T-helper 1 cell treated with Interleukin-12 subunit alpha and Interleukin-12 subunit beta and Interleukin-4 antibody, amounts not matched to agents 30 μg/mL and 1 μg/mL, for 36 hours (primary cell): ENCODE data around the gene TDP2.
"Not testable (repeated sequence)": the region's sequence is repeated elsewhere in the genome, so short reads cannot be mapped to it uniquely, and the experiment has no call there.

Experiments used
- H3K27ac Mint-ChIP-seq: one replicate; pipeline ENCODE4 v1.8.0; 2021; ENCODE audit warnings: mild to moderate bottlenecking, mixed read lengths
- H3K27me3 Mint-ChIP-seq: one replicate; pipeline ENCODE4 v1.8.0; 2021; ENCODE audit warnings: low read depth, mixed read lengths
- H3K36me3 Mint-ChIP-seq: one replicate; pipeline ENCODE4 v1.8.0; 2021; ENCODE audit warnings: low read depth, mixed read lengths
- H3K4me1 Mint-ChIP-seq: one replicate; pipeline ENCODE4 v1.8.0; 2021; ENCODE audit warnings: low read depth, mixed read lengths
- H3K4me3 Mint-ChIP-seq: one replicate; pipeline ENCODE4 v1.8.0; 2021; ENCODE audit warnings: mild to moderate bottlenecking, moderate library complexity, mixed read lengths
- H3K9me3 Mint-ChIP-seq: one replicate; pipeline ENCODE4 v1.8.0; 2021; ENCODE audit warnings: mixed read lengths

The TDP2 gene

DNA sequence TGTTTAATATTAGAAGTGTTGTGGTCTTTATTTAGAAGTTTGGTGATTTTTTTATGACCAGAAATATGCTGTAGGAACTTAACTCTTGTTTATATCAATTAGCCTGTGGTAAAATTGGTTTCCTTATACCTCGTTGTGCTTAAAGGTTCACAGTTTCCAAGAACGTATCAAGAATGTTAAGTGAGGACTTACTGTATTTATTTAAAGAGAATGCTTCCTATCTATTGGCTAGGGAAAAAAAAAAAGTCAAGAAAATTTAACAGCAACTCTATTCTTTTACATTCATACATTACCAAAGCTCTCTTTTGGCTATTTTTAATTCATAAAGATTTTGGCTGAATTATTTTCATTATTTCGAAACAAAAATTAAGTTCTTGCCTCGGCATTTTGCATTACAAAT lies 22.3 kb downstream of the TDP2 start:
- H3K4me3 Mint-ChIP-seq: no peak overlapping the region
- H3K27ac Mint-ChIP-seq: no peak overlapping the region
- no peaks in the 10 kb centered on the region for H3K9me3 Mint-ChIP-seq
- peaks cover 34% of the 10 kb centered on the region for H3K27me3 Mint-ChIP-seq
- H3K4me1 Mint-ChIP-seq: peaks cover 9% of the 10 kb centered on the region
- H3K36me3 Mint-ChIP-seq: no peaks in the 10 kb centered on the region

GRCh38 chr6:24643920-24644319 lies 22.8 kb downstream of the TDP2 start:
- Mint-ChIP-seq H3K4me1 (peaks cover 9% of the 10 kb centered on the region), H3K36me3 (no peaks in the 10 kb centered on the region), H3K9me3 (peaks cover 3% of the 10 kb centered on the region), H3K27ac (no peak overlapping the region), H3K4me3 (no peak overlapping the region), H3K27me3 (peaks cover 37% of the 10 kb centered on the region)

GRCh38 chr6:24642061-24642460 lies 24.6 kb downstream of the TDP2 start:
- H3K27me3 Mint-ChIP-seq: peaks cover 45% of the 10 kb centered on the region
- peaks cover 4% of the 10 kb centered on the region for H3K9me3 Mint-ChIP-seq

DNA sequence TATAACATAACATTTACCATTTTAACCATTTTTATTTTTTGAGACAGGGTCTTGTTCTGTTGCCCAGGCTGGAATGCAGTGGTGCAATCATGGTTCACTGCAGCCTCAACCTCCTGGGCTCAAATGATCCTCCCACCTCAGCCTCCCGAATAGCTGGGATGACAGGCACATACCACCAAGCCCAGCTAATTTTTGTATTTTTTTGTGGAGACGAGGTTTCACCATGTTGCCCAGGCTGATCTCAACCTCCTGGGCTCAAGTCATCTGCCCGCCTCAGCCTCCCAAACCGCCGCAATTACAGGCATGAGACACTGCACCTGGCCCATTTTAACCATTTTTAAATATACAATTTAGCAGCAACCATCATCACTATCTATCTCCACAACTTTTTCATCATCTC lies 26.1 kb downstream of the TDP2 start:
- not testable (repeated sequence) for H3K4me1 Mint-ChIP-seq, H3K27ac Mint-ChIP-seq, H3K36me3 Mint-ChIP-seq, H3K9me3 Mint-ChIP-seq, H3K4me3 Mint-ChIP-seq
- H3K27me3 Mint-ChIP-seq: peaks cover 55% of the 10 kb centered on the region

More at GRCh38 chr6:24642061-24642460, 24.6 kb downstream of the TDP2 start:
- peaks cover 11% of the 10 kb centered on the region for H3K4me1 Mint-ChIP-seq
- no peak overlapping the region for H3K27ac Mint-ChIP-seq
- no peak overlapping the region for H3K4me3 Mint-ChIP-seq
- H3K36me3 Mint-ChIP-seq: no peaks in the 10 kb centered on the region

DNA sequence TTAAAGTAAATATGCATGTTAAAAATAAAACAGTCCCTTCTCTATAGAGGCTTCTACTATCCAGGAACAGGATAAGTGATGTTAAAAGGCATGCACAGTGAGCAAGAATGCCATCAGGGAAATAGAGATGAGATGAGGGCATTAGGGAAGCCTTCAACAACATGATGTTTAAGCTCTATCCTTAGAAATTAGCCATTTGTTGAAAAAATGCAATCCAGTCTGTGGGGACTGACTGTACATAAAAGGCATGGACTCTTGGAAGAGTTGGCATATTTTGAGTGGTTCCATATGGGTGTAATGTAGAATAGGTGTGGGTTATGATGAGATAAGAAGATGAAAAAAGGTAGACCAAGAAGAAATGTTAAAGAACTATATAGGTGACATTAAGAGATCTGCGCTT lies 26.5 kb downstream of the TDP2 start:
- peaks cover 4% of the 10 kb centered on the region for H3K9me3 Mint-ChIP-seq
- peaks cover 3% of the 10 kb centered on the region for H3K4me1 Mint-ChIP-seq
- no peaks in the 10 kb centered on the region for H3K36me3 Mint-ChIP-seq
- H3K27me3 Mint-ChIP-seq: peaks cover 54% of the 10 kb centered on the region
- H3K27ac Mint-ChIP-seq: no peak overlapping the region
- H3K4me3 Mint-ChIP-seq: no peak overlapping the region

- no peaks in the 10 kb centered on the region for H3K36me3 Mint-ChIP-seq
- H3K27ac Mint-ChIP-seq: no peak overlapping the region
- H3K4me1 Mint-ChIP-seq: peaks cover 2% of the 10 kb centered on the region
- peaks cover 63% of the 10 kb centered on the region for H3K27me3 Mint-ChIP-seq
- peaks cover 4% of the 10 kb centered on the region for H3K9me3 Mint-ChIP-seq
- no peak overlapping the region for H3K4me3 Mint-ChIP-seq
These were observed 30.0 kb downstream of the TDP2 start for GRCh38 chr6:24636681-24637080.

DNA sequence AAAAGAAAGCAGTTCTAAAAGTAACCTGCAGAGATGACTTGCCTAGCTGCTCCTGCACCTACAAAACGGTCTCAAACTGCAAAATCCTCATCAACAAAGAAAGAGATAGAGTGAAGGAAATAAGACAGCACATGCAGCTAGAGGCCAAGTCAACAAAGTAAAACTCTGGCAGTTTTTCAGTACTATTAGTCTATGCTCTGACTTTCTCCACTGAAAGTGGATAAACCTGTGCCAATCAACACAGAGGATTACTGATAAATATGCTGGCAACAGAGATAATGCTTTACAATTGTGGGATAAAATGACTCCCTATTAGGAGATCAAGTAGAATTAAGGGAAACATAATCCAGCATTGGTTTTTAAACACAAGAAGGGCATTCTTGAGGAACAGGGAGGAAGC lies 34.1 kb downstream of the TDP2 start:
- no peaks in the 10 kb centered on the region for H3K4me1 Mint-ChIP-seq
- no peak overlapping the region for H3K4me3 Mint-ChIP-seq
- H3K9me3 Mint-ChIP-seq: no peaks in the 10 kb centered on the region
- no peak overlapping the region for H3K27ac Mint-ChIP-seq
- peaks cover 44% of the 10 kb centered on the region for H3K27me3 Mint-ChIP-seq
- no peaks in the 10 kb centered on the region for H3K36me3 Mint-ChIP-seq

DNA sequence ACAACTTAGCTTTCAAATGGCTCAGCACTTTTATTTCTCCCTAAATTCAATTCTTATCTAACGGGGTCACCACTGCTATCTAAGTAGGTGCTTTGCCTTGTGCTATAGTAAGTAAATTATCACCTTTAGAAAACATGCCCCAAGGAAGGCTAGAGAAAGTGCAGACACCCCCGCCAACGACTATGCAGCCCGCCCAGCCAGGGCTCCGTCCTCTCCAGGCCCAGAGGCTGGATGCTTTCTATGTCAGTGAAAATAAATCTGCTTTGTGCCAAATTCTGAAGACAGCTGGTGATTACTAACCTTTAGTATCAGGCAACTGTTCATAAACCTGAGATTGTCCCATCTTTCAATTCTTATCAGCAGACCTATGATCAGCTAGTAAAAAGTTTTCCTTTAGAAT lies 35.0 kb downstream of the TDP2 start:
- peaks cover 43% of the 10 kb centered on the region for H3K27me3 Mint-ChIP-seq
- no peaks in the 10 kb centered on the region for H3K36me3 Mint-ChIP-seq
- H3K4me1 Mint-ChIP-seq: no peaks in the 10 kb centered on the region
- H3K27ac Mint-ChIP-seq: no peak overlapping the region
- no peaks in the 10 kb centered on the region for H3K9me3 Mint-ChIP-seq
- no peak overlapping the region for H3K4me3 Mint-ChIP-seq

DNA sequence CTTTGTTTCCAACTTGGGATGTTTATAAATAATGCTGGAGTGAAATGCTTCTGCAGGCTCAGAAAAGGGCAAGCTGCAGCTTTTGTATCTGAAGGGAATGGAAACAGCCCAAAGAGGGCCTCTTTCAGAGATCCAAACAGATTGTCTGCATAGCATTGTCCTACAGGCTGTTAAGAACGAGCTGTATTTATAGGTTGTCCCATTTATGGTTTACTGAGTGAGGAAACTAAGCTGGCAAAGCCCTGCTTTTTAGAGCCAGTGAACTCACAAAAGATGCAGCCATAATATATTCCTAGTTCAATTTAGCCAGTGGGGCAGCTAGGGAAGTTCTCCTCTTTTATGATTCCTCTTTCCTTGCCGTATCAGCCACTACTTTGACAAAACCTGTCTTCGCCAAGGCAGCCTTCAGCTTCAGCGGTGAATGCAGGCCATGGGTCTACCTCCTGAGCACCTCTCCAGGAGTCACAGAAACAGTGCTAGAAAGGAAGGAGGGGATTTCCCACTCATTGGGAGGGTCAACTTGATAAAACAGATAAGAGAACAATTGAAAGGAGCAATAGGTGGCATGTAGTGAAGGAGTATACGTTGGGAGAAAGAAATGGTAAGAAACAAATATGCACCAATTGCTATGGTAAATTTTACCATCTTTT lies 35.7 kb downstream of the TDP2 start:
- H3K9me3 Mint-ChIP-seq: no peaks in the 10 kb centered on the region
- no peaks in the 10 kb centered on the region for H3K4me1 Mint-ChIP-seq
- no peaks in the 10 kb centered on the region for H3K36me3 Mint-ChIP-seq

GRCh38 chr6:24621626-24622289 lies 44.9 kb downstream of the TDP2 start:
- Mint-ChIP-seq H3K27me3 (peaks cover 10% of the 10 kb centered on the region), H3K4me1 (no peaks in the 10 kb centered on the region), H3K27ac (no peak overlapping the region), H3K4me3 (no peak overlapping the region), H3K36me3 (no peaks in the 10 kb centered on the region), H3K9me3 (no peaks in the 10 kb centered on the region)

More for the DNA sequence above, 35.7 kb downstream of the TDP2 start:
- Mint-ChIP-seq H3K27me3 (peaks cover 42% of the 10 kb centered on the region), H3K4me3 (no peak overlapping the region), H3K27ac (no peak overlapping the region)

GRCh38 chr6:24620637-24621036 lies 46.1 kb downstream of the TDP2 start:
- no peaks in the 10 kb centered on the region for H3K9me3 Mint-ChIP-seq
- H3K36me3 Mint-ChIP-seq: no peaks in the 10 kb centered on the region
- peaks cover 7% of the 10 kb centered on the region for H3K27me3 Mint-ChIP-seq
- H3K4me1 Mint-ChIP-seq: no peaks in the 10 kb centered on the region
- H3K4me3 Mint-ChIP-seq: no peak overlapping the region
- no peak overlapping the region for H3K27ac Mint-ChIP-seq

- Mint-ChIP-seq H3K27me3 (peaks cover 8% of the 10 kb centered on the region), H3K4me1 (no peaks in the 10 kb centered on the region), H3K4me3 (no peak overlapping the region), H3K27ac (no peak overlapping the region), H3K36me3 (no peaks in the 10 kb centered on the region), H3K9me3 (no peaks in the 10 kb centered on the region)
These were observed 47.0 kb downstream of the TDP2 start for GRCh38 chr6:24619661-24620060.

DNA sequence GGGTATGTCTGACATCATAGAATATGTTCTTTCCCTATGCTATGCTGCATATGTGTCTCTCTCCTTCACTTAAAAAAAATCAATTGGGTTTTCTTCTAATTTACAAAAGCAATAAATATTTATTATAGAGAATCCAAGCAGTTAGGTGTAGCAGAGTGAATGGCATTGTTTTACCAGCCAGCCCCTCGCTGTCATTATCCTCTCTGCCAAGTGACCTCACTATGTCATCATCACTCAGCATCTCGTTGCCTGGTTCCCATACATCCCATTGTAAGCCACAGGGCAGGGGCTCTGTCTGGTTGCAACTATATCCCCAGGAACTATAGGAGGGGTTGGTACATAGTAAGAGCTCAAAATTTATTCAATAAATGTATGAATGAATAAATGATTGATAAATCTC lies 52.1 kb downstream of the TDP2 start:
- Mint-ChIP-seq H3K36me3 (no peaks in the 10 kb centered on the region), H3K27ac (no peak overlapping the region), H3K27me3 (peaks cover 24% of the 10 kb centered on the region), H3K4me3 (no peak overlapping the region), H3K4me1 (no peaks in the 10 kb centered on the region), H3K9me3 (no peaks in the 10 kb centered on the region)

GRCh38 chr6:24614043-24614420 lies 52.7 kb downstream of the TDP2 start:
- Mint-ChIP-seq H3K4me3 (no peak overlapping the region), H3K4me1 (no peaks in the 10 kb centered on the region), H3K27me3 (peaks cover 25% of the 10 kb centered on the region), H3K27ac (no peak overlapping the region), H3K36me3 (no peaks in the 10 kb centered on the region), H3K9me3 (no peaks in the 10 kb centered on the region)

DNA sequence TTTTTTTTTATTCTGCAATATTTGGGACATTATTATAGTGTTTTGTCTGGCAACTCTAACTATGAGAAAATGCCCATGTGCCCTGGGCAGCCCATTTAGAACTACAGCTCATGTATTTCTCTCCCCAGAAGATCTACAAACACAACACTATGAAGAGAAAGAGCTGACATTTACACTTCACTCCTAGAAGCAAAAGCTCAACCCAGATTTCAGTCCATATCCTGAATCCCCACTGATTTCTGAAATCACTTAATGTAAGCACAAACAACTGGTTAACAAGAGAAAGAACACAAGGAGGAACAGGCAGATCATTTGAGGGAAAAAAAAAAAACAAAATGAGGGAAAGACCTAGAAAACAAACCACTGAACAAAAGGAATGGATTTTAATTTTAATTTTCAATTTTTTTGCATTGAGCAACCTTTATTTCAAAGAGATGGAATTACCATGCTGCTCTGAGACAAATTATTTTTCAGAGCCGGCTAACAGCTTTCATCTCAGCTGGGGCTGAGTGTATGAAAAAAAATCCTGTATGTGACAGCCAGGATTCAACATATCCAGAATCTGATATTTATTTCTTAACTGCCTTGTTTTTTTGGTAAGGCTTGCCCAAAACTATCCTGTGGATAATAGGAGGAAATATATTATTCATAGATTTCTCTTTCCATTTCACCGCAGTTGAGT lies 53.2 kb downstream of the TDP2 start:
- no peaks in the 10 kb centered on the region for H3K4me1 Mint-ChIP-seq
- no peaks in the 10 kb centered on the region for H3K9me3 Mint-ChIP-seq
- no peak overlapping the region for H3K4me3 Mint-ChIP-seq
- peaks cover 25% of the 10 kb centered on the region for H3K27me3 Mint-ChIP-seq
- H3K36me3 Mint-ChIP-seq: no peaks in the 10 kb centered on the region
- no peak overlapping the region for H3K27ac Mint-ChIP-seq
